ENCODE measurements around the gene STX10. TPM values are rescaled to one million over a fixed set of nuclear protein-coding genes. Genes with fewer than 3 reads are reported as not detected.

STX10 gene
- polyA plus RNA-seq, 2 of the 4 experiments (the other 2 are of a cell fraction) = 41.5 to 61.2 TPM

DNA sequence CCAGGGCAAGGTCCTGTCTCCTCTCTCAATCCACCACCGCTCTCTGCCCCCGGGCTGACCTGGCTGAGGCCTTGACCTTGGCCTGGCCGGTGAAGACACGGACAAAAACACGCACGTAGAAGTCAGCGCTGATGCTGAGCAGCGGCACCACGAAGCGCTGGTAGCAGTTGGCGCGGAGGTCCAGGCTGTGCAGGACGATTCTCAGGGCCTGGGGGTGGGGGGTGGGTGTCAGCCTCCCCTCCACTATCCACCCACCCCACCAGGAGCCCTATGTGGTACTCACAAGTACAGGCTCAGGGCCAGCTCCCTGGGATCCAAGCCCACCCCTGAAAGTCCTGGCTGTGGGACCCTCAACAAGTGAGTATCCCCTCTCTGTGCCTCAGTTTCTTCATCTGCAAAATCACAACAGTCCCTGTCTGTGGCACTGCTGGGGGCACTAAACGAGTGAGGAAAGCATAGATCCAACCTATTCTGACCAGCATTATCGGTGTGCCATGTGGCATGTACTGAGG, 40.0 kb downstream of the STX10 start:
- DNase-seq (ENCODE audit: low read depth in 1 of 2, low spot score in 1 of 2) = no peak
- no peaks in the 10 kb centered on the region for H3K9me3 ChIP-seq
- 71% methylated on average over 2 of the region's 15 CpGs for WGBS (ENCODE audit: missing lambda C conversion rate)
- ATAC-seq = peak in 1 of 2 experiments; percentile 47; a peak in 1 of 6 replicates
- TF ChIP-seq, protein P1, sequence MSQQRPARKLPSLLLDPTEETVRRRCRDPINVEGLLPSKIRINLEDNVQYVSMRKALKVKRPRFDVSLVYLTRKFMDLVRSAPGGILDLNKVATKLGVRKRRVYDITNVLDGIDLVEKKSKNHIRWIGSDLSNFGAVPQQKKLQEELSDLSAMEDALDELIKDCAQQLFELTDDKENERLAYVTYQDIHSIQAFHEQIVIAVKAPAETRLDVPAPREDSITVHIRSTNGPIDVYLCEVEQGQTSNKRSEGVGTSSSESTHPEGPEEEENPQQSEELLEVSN (IDR thresholded peaks at IDR 0.05; ENCODE audit: borderline replicate concordance, low read depth) = no peak
- no peak overlapping the region for H3K4me3 ChIP-seq
- ChIA-PET CTCF (interaction anchor here (1.2 kb wide), 1 partner anchor 145 kb away, joined by 4 read pairs; no protein-coding TSS in a partner anchor), POLR2A (no interaction called here)
- peaks cover 4% of the 10 kb centered on the region; the same call in 1 of the 3 replicates for H3K4me1 ChIP-seq
- H3K27ac ChIP-seq = no peak overlapping the region
- FAIRE-seq = no peak
- no peak overlapping the region for H3K4me2 ChIP-seq

DNA sequence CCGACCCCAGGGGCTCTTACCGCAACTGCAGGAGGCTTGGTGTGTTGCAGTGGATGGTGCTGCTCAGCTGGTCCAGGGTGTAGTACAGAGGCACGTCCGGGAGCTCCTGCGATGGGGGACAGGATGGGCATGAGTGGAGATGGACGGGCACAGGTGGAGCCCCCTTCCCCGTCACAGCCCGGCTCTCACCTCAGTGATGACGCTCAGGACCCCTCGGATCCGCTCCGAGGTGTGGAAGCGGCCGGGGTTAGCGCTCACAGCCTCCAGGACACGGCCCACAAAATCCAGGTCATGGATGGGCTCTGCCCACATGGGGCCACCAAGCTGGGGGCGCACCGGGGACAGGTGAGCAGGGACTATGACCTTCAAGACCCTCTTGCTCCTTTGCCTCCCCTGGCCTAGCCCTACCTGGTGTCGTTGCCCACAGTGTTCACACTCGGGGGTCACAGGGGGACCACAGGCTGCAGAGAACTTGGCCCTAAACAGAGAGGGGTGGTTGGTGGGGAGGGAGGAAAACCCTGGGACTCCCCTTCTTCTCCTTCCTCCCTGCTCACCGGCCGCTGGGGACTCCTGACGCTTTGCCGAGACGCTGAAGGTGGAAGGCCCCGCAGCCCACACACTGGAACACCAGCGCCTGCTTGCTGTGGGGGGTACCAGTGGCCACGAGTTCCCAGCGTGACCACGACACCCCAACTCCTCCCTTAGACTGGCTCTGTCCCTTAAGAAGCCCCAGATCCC, 40.6 kb downstream of the STX10 start:
- CTCF ChIA-PET = no interaction called here
- DNase-seq (ENCODE audit: low read depth in 1 of 2, low spot score in 1 of 2) (no peak), FAIRE-seq (no peak), ATAC-seq (no peak)
- Histone ChIP-seq H3K4me2 (no peak overlapping the region), H3K27ac (no peak overlapping the region), H3K9me3 (no peaks in the 10 kb centered on the region), H3K4me3 (no peak overlapping the region), H3K4me1 (no peaks in the 10 kb centered on the region)
- no peak for TF ChIP-seq FOXS1 (CRISPR knock-in tag; IDR thresholded peaks at IDR 0.05)
- TF ChIP-seq RFX5 (IDR thresholded peaks at IDR 0.05) = no peak
- no peak for TF ChIP-seq MAZ (IDR thresholded peaks at IDR 0.05; ENCODE audit: borderline replicate concordance, low read depth, low read length)
- TF ChIP-seq MYC (IDR thresholded peaks at IDR 0.05; ENCODE audit: borderline replicate concordance, low read length) = no peak
- TF ChIP-seq CHD4 (IDR thresholded peaks at IDR 0.05; ENCODE audit: borderline replicate concordance) = no peak
- TF ChIP-seq ZNF302 (CRISPR knock-in tag; IDR thresholded peaks at IDR 0.05) = no peak
- TF ChIP-seq EHMT2 (IDR thresholded peaks at IDR 0.05; ENCODE audit: low read depth) = no peak
- TF ChIP-seq ZSCAN20 (CRISPR knock-in tag; IDR thresholded peaks at IDR 0.05) = no peak
- TF ChIP-seq, protein P2, sequence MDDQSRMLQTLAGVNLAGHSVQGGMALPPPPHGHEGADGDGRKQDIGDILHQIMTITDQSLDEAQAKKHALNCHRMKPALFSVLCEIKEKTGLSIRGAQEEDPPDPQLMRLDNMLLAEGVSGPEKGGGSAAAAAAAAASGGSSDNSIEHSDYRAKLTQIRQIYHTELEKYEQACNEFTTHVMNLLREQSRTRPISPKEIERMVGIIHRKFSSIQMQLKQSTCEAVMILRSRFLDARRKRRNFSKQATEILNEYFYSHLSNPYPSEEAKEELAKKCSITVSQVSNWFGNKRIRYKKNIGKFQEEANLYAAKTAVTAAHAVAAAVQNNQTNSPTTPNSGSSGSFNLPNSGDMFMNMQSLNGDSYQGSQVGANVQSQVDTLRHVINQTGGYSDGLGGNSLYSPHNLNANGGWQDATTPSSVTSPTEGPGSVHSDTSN (IDR thresholded peaks at IDR 0.05) = no peak
- TF ChIP-seq EHF (CRISPR knock-in tag; IDR thresholded peaks at IDR 0.05) = no peak
- TF ChIP-seq SREBF2 (IDR thresholded peaks at IDR 0.05) = no peak
- TF ChIP-seq SMC3 (IDR thresholded peaks at IDR 0.05) = no peak
- no peak for TF ChIP-seq JUN (IDR thresholded peaks at IDR 0.05)
- TF ChIP-seq, protein P3, sequence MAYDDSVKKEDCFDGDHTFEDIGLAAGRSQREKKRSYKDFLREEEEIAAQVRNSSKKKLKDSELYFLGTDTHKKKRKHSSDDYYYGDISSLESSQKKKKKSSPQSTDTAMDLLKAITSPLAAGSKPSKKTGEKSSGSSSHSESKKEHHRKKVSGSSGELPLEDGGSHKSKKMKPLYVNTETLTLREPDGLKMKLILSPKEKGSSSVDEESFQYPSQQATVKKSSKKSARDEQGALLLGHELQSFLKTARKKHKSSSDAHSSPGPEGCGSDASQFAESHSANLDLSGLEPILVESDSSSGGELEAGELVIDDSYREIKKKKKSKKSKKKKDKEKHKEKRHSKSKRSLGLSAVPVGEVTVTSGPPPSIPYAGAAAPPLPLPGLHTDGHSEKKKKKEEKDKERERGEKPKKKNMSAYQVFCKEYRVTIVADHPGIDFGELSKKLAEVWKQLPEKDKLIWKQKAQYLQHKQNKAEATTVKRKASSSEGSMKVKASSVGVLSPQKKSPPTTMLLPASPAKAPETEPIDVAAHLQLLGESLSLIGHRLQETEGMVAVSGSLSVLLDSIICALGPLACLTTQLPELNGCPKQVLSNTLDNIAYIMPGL (CRISPR knock-in tag; IDR thresholded peaks at IDR 0.05; ENCODE audit: borderline replicate concordance) = no peak
- TF ChIP-seq CBX2 (IDR thresholded peaks at IDR 0.05; ENCODE audit: borderline replicate concordance, low read depth) = no peak
- TF ChIP-seq HEYL (CRISPR knock-in tag; IDR thresholded peaks at IDR 0.05) = no peak
- TF ChIP-seq RCOR1 (IDR thresholded peaks at IDR 0.05; ENCODE audit: low read depth, low read length) = no peak
- TF ChIP-seq, protein P4, sequence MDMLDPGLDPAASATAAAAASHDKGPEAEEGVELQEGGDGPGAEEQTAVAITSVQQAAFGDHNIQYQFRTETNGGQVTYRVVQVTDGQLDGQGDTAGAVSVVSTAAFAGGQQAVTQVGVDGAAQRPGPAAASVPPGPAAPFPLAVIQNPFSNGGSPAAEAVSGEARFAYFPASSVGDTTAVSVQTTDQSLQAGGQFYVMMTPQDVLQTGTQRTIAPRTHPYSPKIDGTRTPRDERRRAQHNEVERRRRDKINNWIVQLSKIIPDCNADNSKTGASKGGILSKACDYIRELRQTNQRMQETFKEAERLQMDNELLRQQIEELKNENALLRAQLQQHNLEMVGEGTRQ (IDR thresholded peaks at IDR 0.05) = no peak
- POLR2A ChIA-PET = no interaction called here
- WGBS (ENCODE audit: missing lambda C conversion rate) = 97% methylated on average over 25 of the region's 30 CpGs
